Upper lobe of right lung (tissue), 1 donor: ENCODE results near the gene STARD8. TPM values are rescaled to one million over a fixed set of nuclear protein-coding genes. Genes with fewer than 3 reads are reported as not detected.

ENCODE experiments used
- ATAC-seq: fragments of 200-7000 bp; cut with Tn5 transposase; one replicate; pipeline ENCODE4 v1.9.1; 2020; ENCODE audit warnings: mild to moderate bottlenecking, moderate library complexity
- DNase-seq: peaks from one replicate; pipeline ENCODE4 v3.0.0-alpha.2; 2020
- H3K27ac ChIP-seq: fragments of 200-600 bp; one replicate; pipeline ENCODE4 v1.8.0; 2022
- H3K27me3 ChIP-seq: fragments of 200-600 bp; one replicate; pipeline ENCODE4 v1.8.0; 2022; ENCODE audit warnings: mild to moderate bottlenecking
- H3K36me3 ChIP-seq: fragments of 200-600 bp; one replicate; pipeline ENCODE4 v1.8.0; 2022
- H3K4me1 ChIP-seq: fragments of 200-600 bp; one replicate; pipeline ENCODE4 v1.8.0; 2022
- H3K4me3 ChIP-seq: fragments of 200-600 bp; one replicate; pipeline ENCODE4 v1.8.0; 2022; ENCODE audit warnings: mild to moderate bottlenecking
- H3K9me3 ChIP-seq: fragments of 200-600 bp; one replicate; pipeline ENCODE4 v1.8.0; 2022
- intact Hi-C: fragments of 100-400 bp; cut with DNase I; formaldehyde crosslinking; loops from one replicate; pipeline ENCODE4 v1.11.0; 2022
- total RNA-seq: library from RNA; stranded (reverse); fragmentation: NEBNext Ultra II Directional; extraction: Animal tissue kit (Norgen Biotek cat#: 25700); gene quantifications from one replicate; pipeline ENCODE4 v1.2.1, GENCODE V29; 2021
- TF ChIP-seq, protein P1 (sequence below): fragments of 200-600 bp; IDR thresholded peaks from one replicate; pipeline ENCODE4 v1.8.0; 2022; ENCODE audit warnings: antibody characterized with exemption
- donor health status: DM: no; HTN: yes; CAD: no; lungs with severe emphysema.

The STARD8 gene
- total RNA-seq, 1 donor from 2014 or later = 39.4 TPM

DNA sequence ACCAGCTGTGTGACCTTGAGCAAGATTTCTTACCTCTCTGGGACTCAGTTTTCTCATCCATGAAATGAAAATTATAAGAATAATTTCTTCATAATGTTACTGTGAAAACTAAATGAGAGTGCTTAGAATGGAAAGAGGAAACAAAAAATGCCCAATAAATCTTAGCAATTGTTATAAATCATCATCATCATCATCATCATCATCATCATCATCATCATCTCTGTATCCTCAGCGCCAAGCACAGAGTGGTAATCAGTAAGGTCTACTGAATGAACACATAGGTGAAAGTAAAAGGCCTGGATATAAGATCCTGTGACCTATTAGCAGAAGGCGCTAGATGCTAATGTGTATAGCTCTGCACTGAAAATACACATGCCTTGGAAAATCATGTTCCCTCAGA is 6.8 kb upstream of the STARD8 start:
- Histone ChIP-seq H3K27me3 (no peaks in the 10 kb centered on the region), H3K36me3 (no peaks in the 10 kb centered on the region), H3K4me1 (no peaks in the 10 kb centered on the region), H3K9me3 (no peaks in the 10 kb centered on the region), H3K4me3 (no peak overlapping the region), H3K27ac (no peak overlapping the region)
- TF ChIP-seq, protein P1, sequence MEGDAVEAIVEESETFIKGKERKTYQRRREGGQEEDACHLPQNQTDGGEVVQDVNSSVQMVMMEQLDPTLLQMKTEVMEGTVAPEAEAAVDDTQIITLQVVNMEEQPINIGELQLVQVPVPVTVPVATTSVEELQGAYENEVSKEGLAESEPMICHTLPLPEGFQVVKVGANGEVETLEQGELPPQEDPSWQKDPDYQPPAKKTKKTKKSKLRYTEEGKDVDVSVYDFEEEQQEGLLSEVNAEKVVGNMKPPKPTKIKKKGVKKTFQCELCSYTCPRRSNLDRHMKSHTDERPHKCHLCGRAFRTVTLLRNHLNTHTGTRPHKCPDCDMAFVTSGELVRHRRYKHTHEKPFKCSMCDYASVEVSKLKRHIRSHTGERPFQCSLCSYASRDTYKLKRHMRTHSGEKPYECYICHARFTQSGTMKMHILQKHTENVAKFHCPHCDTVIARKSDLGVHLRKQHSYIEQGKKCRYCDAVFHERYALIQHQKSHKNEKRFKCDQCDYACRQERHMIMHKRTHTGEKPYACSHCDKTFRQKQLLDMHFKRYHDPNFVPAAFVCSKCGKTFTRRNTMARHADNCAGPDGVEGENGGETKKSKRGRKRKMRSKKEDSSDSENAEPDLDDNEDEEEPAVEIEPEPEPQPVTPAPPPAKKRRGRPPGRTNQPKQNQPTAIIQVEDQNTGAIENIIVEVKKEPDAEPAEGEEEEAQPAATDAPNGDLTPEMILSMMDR = no peak
- DNase-seq (no peak), ATAC-seq (no peak)
- intact Hi-C loops = no loop called here

DNA sequence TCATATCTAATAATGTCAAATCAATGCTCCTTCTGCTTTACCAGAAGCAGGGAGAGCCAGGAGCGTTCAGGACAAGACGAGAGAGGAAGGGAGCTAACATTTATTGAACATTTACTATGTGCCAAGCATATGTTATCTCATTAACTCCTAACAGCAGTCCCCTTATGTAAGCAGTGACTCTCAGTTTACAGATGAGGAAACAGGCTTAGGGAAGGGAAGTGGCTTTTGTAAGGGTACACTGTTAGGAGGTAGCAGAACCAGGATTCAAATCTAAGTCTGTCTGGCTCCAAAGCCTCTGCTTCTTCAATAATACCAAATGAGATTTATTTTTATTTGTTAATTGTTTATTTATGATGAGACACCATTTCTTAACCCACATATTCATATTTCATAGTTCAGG is 2.6 kb upstream of the STARD8 start:
- H3K9me3 ChIP-seq = no peaks in the 10 kb centered on the region
- no peak for DNase-seq
- no peaks in the 10 kb centered on the region for H3K27me3 ChIP-seq
- intact Hi-C loops = no loop called here
- H3K27ac ChIP-seq = no peak overlapping the region
- no peak overlapping the region for H3K4me3 ChIP-seq
- TF ChIP-seq, protein P1 = no peak
- no peak for ATAC-seq
- no peaks in the 10 kb centered on the region for H3K4me1 ChIP-seq
- H3K36me3 ChIP-seq = no peaks in the 10 kb centered on the region

DNA sequence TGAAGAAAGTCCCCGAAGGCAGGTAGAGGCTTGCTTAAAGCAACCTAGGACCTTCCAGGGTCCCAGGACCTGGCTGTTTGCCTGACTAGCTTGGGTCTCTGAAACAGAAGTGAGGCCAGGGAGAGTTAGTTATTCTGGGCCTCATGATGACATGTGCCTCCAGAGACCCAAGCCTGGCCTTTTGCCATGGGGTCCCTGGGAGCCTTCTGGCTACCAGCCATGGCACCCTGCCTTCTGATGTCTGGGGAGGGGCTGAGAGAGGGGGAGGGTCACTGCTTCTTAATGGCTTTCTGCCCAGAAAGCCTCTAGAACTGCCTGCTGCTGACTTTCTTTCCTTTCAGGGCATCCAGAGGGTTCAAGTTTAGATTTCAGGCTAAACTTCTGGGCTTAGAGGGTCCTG is 1.0 kb upstream of the STARD8 start:
- Histone ChIP-seq H3K4me1 (no peaks in the 10 kb centered on the region), H3K27me3 (no peaks in the 10 kb centered on the region), H3K4me3 (no peak overlapping the region), H3K27ac (no peak overlapping the region), H3K36me3 (no peaks in the 10 kb centered on the region), H3K9me3 (no peaks in the 10 kb centered on the region)
- intact Hi-C loops = no loop called here
- DNase-seq (no peak), ATAC-seq (no peak)
- TF ChIP-seq, protein P1 = no peak

DNA sequence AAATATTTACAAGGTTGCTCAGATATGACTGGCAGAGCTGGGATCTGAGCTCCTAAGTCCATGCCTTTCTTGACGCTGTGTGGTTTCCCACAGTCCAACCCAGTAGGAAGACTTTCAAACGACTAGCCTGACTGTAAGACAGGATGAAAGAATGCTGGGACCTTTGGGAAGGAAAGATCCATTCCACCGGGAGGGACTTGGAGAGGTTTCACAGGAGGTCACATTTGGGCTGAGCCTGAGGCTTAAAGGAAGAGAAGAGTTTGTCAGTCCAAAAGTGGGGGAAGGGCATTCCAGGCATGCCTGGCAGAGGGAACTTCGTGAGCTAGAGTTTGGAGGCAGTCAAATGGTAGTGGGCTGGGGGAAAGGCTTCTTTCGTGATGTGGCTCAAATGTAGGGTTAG is 1.5 kb downstream of the STARD8 start:
- DNase-seq (no peak), ATAC-seq (no peak)
- Histone ChIP-seq H3K27ac (no peak overlapping the region), H3K4me1 (no peaks in the 10 kb centered on the region), H3K27me3 (no peaks in the 10 kb centered on the region), H3K9me3 (no peaks in the 10 kb centered on the region), H3K36me3 (no peaks in the 10 kb centered on the region), H3K4me3 (no peak overlapping the region)
- TF ChIP-seq, protein P1 = no peak
- intact Hi-C loops = no loop called here

DNA sequence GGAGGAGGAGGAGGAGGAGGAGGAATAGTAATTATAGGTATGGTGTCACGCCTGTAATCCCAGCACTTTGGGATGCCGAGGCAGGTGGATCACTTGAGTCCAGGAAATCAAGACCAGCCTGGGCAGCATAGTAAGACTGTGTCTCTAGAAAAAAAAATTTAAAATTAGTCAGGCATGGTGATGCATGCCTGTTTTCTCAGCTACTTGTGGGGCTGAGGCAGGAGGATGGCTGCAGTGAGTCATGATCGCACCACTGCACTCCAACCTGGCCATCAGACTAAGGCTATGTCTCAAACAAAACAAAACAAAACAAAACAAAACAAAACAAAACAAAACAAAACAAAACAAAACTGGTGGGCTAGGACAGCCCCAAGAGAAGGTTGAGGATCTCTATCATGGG is 3.0 kb downstream of the STARD8 start:
- intact Hi-C loops = no loop called here
- no peaks in the 10 kb centered on the region for H3K9me3 ChIP-seq
- DNase-seq = no peak
- ATAC-seq = no peak
- H3K36me3 ChIP-seq = no peaks in the 10 kb centered on the region
- H3K4me3 ChIP-seq = no peak overlapping the region
- H3K4me1 ChIP-seq = no peaks in the 10 kb centered on the region
- TF ChIP-seq, protein P1 = no peak
- no peaks in the 10 kb centered on the region for H3K27me3 ChIP-seq
- H3K27ac ChIP-seq = no peak overlapping the region

DNA sequence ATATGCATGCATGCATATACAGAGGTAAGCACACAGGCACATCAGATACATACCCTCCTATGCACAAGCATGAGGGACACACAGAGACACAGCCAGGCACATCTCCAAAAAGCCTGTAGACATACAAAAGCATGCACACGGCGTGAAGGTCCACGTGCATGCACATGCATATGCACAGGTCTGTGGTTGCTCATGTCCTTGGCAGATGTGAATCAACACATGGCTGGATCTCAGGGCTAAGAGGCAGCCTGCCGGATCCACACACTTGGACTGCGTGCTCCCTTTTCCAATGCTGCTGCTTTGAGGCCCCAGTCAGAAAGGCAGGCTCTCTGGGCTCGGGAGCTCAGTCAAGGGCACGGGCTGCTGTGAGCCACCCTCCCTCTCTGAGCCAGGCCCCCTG is 3.6 kb downstream of the STARD8 start:
- ATAC-seq = no peak
- Histone ChIP-seq H3K36me3 (no peaks in the 10 kb centered on the region), H3K4me3 (no peak overlapping the region), H3K27ac (no peak overlapping the region), H3K27me3 (no peaks in the 10 kb centered on the region), H3K4me1 (no peaks in the 10 kb centered on the region), H3K9me3 (no peaks in the 10 kb centered on the region)
- no peak for DNase-seq
- intact Hi-C loops = no loop called here
- TF ChIP-seq, protein P1 = no peak
